GM12873 (cell line): Measurements from ENCODE around the gene CDKN2AIP.

ENCODE experiments used
- CTCF ChIP-seq: IDR thresholded peaks from 2 replicates; pipeline ENCODE4 v1.5.1; 2012; ENCODE audit warnings: low read depth, mild to moderate bottlenecking, moderate library complexity, low read length, control low read depth; ENCODE audit not compliant: insufficient read depth; ENCODE audit errors: missing control alignments

Gene CDKN2AIP

DNA sequence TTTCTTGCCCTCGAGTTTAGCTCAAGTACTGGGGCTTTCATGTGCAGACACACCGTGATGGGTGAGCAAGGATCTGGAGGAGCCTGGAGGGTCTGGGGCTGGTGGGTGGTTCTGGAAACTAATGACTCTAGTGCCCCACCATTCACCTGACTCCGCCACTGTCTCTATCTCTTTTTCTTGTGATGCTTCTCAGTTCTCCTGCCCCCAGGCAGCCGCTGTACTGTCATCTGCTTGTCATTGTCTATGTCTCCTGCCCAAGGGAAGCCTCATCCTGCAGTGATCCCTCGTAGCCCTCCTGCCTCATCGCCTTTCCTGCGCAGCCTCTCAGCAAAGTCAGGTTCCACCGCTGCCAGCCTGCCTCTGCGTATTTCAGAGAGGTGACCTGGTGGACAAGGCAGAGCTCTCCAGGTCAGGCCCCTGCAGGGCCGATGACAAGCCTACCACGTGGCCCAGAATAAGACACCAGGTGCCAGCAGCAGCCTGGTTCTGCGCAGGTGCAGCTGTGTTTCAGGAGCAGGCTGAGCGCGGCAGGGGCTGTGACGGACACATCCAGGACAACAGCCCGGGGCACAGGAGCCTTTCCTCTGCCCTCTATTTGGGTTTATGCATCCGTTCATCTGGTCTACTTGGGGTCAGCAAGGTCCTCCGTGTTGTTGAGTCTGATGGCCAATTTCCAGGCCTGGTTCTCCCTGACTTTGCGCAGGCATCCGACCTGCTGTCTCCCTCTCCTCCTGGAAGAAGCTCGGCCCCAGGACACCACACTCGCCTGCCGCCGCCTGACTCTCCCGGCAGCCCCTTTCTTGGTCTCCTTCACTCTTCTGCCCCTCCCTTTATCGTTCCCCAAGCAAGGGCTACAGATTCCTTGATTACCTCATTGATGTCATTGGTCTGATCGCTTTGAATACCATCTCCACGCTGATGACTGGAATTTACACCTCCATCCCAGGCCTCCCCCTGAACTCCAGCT, 30.9 kb upstream of the CDKN2AIP start:
- no peak for TF ChIP-seq CTCF

DNA sequence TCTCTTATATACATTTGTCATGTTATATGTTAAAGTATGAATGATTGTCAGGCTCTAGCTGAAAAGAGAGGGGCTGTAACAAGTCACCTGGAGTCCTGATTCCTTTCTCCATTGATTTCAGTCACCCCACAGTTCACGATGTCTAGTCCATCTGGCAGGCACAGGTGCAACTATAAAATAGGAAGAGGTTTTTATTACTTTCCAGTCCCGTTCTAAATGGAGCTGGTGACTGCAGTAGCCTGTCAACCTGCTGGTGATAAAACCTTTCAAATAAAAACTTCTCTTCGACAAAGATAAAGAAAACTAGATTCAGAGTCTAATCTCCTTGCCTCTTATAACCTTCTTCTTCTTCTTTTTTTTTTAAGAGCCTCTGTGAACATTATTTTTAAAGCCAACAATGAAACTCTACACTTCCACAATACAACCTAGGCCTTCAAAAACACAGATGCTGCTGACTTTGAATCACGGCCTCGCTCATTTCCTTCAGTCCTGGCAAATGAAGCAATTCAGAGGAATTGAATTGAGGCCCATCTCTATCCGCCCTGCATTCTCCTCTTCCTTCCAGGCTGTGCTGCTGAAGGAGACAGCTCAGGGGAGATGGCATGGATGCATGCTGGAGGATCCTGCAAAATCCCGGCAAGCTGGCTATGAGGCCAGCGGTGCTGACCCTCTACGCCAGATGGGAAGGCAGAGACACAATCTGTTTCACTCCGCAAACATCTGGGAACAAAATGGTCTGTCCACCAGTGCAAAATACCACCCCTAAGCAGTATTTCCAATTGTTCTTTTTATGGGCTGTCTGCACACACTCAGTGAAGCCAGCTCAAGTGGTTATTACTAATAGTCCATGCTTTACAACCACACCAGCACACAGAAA, 27.3 kb upstream of the CDKN2AIP start:
- no peak for TF ChIP-seq CTCF

DNA sequence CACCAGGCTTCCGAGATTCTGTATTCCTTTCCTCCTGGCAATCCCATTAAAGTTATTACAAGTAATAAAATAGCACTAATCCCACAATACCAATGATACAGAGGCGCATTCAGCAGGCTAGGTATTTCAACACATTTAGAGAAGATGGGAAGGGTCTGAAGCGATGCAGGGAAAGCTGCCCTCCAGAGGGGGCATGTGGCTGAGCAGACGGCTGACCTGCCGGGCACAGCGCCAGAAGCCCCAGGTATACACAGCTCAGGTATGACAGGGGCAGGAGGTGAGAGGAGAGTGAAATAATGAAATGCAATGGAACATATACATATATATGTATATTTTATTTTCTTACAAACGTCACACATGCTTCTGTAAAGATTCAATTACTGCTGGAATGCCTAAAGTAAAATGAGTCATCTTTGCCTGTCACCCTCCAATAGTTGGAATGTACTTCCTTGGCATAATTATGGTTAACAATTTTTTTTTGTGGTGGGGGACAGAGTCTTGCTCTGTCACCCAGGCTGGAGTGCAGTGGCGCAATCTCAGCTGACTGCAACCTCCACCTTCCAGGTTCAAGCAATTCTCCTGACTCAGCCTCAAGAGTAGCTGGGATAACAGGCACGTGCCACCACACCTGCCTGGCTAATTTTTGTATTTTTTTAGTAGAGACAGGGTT, 21.3 kb upstream of the CDKN2AIP start:
- TF ChIP-seq CTCF, result no peak

- no peak for TF ChIP-seq CTCF
Observed at GRCh38 chr4:183424109-183424744, 20.2 kb upstream of the CDKN2AIP start.

- TF ChIP-seq CTCF, result no peak
Observed at GRCh38 chr4:183426507-183426906, 17.9 kb upstream of the CDKN2AIP start.

DNA sequence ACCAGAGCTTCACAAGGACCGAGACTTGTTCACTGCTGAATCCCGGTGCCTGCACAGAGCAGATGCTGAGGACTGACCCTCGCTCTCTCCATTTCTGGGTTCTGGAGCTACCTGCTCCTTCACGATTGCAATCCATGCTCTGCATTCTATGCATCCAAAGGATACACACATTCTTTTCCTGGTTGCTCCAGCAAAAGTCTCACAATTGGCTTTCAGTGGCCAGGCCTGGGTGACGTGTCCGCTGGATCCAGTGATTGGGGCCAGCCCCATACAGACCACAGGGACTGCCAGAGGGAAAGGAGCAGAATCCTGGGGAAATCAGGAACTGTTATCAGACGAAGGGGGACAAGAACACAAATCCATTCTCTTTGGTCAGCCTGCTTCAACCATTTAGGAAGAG, 14.9 kb upstream of the CDKN2AIP start:
- TF ChIP-seq CTCF, result no peak
